GM18858 (cell line): ENCODE measurements around the gene RNASEL.

Source experiments
- ATAC-seq: cut with Tn5 transposase; IDR thresholded peaks from one replicate; pipeline ENCODE4 v1.9.1; 2021; ENCODE audit not compliant: unreplicated experiment

The RNASEL gene

GRCh38 chr1:182622901-182623528 is 34.0 kb upstream of the RNASEL start:
- peak; percentile 46 for ATAC-seq

GRCh38 chr1:182621906-182622305 is 32.9 kb upstream of the RNASEL start:
- no peak for ATAC-seq

GRCh38 chr1:182620924-182621585 is 32.0 kb upstream of the RNASEL start:
- ATAC-seq, result no peak

DNA sequence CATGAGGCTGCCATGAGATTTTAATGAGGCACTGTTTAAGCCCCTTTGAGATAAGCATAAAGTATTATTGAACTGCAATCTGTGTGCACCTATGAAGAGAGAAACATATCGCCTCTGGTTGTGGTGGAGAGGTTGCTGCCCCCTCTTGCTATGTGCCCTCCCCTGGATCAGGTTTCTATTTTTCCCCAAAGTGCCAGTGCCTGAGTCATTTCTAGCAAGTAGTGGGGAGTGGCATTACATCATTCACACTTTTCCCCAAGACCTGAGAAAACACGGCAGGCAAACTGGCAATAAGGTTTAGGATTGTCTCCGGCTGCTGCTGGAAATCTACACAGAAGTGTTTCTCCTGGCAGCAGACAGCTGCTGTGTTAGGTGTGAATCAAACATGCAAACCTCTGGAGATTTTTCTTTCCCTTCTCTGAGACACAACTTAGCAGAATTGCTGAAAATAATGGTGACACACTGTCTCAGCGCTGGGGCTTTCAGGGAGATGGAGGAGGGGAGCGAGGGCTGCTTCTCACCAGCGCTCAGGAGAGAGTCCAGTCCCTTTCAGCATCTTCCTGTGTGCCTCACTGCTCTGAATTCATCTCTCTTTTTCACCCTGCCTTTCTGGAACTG is 28.8 kb upstream of the RNASEL start:
- ATAC-seq, result no peak

DNA sequence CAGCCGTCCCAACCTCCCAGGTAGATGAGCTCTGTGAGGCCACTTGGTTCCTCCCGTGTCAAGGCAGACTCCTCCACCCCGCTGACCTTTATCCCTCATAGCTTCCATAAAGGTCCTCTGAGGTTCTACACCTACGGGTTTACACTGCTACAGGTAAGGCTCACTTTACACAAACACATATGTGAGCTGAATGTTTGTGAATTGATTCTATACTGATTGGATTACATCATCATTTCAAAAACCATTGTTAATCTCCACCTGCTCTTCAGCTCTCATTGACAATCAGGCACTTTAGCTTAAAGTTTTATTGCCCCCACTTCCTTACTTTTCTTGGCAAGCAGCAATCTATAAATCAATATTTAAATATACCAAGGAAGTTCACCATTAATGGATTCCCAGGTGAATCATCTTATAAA is 28.0 kb upstream of the RNASEL start:
- ATAC-seq, result no peak

- peak; percentile 76 for ATAC-seq
Measured at GRCh38 chr1:182616130-182617013, 27.3 kb upstream of the RNASEL start.

- peak; percentile 10 for ATAC-seq
Measured at GRCh38 chr1:182615468-182616129, 26.5 kb upstream of the RNASEL start.

- no peak for ATAC-seq
Measured at GRCh38 chr1:182614796-182615454, 25.9 kb upstream of the RNASEL start.

GRCh38 chr1:182611787-182612186 is 22.7 kb upstream of the RNASEL start:
- ATAC-seq, result no peak

DNA sequence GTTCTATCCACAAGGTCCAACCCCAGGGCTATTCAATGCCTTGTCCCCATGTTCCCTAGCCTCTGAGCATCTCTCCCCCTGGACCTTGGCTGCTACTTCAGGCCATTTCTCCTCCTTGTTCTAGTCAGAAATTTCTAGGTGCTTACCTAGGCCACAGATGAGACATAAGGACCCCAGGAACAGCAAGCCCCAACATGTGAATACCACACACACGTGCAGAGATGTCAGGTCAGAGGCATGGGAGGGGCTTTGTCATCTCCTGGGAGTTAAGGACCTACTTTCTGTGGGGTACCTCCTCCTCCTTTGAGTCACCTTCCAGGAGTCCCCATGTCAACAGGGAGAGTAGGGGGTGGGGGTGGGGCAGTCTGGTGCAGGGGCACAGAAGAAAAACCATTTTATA is 22.3 kb upstream of the RNASEL start:
- no peak for ATAC-seq

GRCh38 chr1:182610606-182611194 is 21.6 kb upstream of the RNASEL start:
- no peak for ATAC-seq

DNA sequence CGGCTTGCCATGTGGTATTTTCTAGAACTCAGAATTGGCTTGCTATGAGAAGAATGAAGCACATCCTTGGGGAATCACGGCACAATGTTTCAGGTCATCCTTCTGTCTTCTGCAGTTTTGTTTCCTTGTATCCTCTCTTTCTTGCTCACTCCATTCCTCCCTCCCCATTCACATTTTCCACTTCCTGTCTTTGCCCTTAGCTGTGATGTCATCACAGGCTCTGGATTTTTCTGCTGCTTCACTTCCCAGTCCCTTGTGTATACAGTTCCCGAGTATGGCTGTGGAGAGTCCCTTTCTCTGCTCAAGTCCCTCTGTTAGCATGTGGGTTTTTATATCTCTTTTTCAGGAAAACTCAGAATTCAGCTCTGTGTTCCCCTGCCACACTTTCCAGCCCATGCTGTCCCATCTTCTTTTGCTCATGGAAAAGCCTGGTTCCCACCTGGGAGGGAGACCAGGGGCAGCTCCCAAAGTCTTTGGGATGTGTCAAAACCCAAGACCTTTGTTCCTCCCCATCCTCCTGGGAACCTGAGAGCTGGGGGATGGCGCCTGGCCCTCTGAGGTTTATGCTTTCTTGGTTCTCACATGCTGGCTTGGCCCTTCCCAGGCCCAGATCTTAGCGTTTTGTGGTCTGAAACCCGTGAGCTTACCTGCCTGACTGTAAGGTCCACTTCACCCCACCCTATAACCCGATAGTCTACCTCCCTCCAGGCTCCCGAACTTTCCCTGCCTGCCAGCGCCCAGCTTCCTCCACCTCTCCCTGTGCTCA is 20.0 kb upstream of the RNASEL start:
- no peak for ATAC-seq

GRCh38 chr1:182608236-182608635 is 19.2 kb upstream of the RNASEL start:
- ATAC-seq, result no peak

- ATAC-seq, result no peak
Measured at GRCh38 chr1:182607566-182607965, 18.5 kb upstream of the RNASEL start.

DNA sequence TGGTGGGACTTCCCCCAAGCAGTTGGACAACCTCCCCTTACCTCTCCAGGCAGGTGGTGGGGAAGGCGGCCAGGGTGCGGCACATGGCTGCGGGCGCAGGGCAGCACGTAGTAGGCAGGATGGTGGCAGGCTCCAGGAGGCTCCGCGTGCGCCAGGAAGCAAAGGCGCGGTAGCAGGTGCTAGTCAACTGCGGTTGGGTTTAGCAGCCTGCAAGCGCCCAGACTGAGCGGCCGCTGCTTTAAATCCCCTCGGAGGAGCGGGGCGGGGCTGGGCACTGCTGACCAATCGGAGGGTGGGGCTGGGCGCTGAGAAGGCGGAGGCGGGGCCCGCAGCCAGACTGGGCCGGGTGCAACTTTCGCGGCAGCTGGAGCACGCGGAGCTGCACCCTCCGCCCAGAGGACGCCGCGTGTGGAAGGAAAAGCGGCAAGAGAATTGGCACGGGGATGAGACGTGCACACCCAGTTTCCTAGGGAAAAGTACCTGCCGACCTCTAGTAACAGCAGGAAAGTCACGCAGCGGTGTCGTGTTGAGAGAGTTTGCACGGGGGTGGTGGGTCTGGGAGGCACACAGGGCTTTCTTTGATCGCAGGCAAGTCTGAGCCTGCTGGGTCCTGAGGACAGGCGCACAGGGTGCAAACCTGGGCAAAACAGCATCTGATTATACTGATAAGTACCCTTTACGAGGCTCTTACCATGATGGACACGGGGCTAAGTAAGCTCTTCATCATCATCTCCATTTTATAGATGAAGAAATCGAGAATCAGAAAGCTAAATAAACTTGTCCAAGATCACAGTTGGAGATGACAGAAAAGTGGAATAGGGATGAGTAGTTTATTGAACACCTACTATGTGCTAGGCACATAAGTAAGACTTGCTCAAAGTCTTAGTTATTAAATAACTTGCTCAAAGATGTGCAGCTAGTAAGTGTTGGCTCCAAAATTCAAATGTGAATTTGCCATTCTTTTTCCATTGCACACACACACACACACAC is 15.4 kb upstream of the RNASEL start, which contains the start of gene RGS16:
Gene RGS16, minus strand, starts transcription at position 215 of the 990 bp plus-strand sequence. Its CDS starts 130 bp downstream, at position 85.
- peak; percentile 59 for ATAC-seq

DNA sequence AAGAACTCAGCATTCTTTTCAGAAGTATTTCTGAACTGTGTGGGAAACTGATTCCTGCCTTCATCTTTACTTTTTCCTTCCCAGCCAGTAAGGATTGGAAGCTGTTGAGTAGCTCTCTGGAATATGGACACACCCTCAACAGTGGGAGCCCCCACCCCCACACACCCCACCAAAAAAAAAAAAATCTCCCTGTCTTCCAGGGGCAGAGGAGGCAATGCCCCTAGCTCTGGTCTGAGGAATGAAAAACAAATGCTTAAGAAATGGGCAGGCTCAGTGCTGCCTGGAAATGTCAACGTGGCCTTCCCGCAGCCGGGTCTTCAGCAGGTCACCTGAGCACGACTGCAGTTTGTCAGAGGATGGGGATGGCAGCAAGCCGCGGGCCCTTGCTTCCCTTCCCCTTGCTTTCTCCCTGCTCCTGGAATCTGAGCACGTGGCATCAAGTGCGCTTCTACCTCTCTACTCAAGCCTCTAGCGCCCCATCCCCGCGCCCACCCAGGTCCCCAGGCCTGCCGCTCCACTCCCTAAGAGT is 14.7 kb upstream of the RNASEL start:
- ATAC-seq, result no peak

DNA sequence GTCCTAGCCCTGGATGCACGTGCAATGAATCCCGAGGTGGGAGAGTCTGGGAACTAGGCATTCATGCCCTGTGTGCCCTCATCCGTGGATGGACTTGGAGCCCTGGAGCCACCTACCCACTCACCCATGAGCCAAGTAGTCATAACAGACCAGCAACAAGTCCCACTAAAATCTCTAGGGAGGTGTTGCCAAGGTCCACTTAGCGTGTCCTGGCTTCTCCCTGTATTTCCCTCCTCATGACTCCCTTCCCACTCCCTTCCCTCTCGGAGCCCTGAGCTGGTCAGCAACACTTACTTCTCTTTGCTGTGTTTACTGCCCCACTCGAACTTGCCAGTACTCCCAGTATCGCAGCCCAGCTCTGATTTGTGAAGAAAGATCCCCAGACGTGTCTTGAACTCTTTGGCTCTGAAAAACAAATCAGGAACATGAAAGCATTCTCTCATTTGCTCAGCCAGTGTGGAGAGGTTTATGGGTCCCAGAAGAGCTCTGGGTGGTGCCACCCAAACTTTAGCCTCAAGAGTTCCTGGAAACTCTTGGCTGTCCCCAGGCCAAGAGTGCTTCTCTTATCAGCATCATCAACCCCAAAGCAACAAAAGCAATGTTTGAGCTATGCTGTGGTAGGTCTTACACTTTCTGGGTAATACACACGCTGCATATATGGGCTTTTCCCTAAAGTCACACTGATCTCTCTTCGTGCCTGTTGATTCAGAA is 14.0 kb upstream of the RNASEL start:
- no peak for ATAC-seq
